GM18508 (cell line): ENCODE data around the gene HSPA12B.

Source experiments
- ATAC-seq: cut with Tn5 transposase; IDR thresholded peaks from one replicate; pipeline ENCODE4 v1.9.1; 2021; ENCODE audit warnings: moderate number of reproducible peaks; ENCODE audit not compliant: insufficient read depth, unreplicated experiment

HSPA12B gene

DNA sequence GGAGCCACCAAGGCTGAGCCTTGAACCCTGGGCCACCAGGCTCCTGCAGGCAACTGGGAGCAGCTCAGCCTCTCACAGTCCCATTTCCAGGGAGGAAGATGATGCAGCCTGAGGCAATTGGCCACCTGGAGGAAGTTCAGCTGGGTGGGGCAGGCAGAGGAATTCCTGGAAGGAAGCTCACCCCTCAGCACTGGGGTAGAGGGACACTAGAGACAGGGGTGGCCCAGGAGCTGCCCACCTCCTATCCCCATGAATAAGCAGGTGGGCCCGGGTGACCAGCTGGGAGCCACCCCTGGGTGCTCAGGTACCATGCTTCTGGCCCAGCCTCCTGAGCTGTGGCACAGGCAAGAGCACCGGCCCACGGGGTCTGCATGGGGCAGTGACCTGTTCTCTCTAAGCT is 3.6 kb upstream of the HSPA12B start:
- ATAC-seq, result no peak

DNA sequence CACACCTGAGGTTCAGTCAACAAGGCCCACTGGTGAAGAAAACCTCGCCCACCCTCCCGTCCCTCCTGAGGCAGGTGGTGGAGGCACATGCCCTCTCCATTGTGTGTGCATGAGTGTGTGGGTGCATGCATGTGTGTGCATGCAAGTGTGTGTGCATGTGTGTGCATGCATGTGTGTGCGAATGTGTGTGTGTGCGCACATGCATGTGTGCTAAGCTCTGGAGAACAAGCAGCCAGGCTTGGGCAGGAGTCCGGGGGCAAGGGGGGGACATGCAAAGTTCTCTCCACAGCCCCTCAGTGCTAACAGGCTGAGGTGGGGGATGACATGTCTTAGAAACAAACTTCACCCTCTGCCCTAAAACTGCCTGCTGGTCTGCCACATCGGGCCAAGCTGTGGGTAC is 3.1 kb upstream of the HSPA12B start:
- no peak for ATAC-seq

DNA sequence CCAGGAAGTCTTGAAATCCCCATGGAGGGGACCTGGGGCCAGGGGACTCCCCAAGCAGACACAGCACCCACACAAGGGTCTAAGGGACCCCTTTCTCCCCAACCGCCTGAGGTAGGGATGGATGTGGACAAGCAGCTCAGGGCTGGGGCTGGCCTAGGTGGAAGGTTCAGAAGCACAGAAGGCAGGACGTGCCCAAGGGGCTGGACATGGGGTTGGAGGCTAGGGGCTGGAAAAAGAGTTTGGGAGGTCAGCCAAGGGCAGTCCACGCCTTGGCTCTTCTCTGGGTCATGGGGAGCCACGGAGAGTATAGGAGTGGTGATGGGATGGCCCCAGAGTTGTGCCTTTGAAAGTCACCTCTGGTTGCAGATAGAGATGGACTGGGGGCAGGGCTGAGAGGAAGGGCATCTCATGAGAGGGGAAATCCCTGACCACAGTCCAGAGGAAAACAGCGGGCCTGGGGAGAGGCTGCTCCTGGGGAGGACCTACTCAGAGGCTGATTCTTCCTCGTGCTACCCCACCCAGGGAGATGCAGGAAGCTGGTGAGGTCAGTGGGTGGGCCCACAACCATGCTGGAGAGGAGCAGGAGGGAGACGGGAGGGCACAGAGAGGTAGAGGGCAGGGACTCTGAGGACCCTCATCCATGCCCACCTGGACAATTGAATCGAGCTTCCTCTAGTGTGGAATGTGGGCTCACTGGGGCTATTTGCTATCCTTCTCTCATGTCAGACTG is 2.5 kb upstream of the HSPA12B start:
- no peak for ATAC-seq

DNA sequence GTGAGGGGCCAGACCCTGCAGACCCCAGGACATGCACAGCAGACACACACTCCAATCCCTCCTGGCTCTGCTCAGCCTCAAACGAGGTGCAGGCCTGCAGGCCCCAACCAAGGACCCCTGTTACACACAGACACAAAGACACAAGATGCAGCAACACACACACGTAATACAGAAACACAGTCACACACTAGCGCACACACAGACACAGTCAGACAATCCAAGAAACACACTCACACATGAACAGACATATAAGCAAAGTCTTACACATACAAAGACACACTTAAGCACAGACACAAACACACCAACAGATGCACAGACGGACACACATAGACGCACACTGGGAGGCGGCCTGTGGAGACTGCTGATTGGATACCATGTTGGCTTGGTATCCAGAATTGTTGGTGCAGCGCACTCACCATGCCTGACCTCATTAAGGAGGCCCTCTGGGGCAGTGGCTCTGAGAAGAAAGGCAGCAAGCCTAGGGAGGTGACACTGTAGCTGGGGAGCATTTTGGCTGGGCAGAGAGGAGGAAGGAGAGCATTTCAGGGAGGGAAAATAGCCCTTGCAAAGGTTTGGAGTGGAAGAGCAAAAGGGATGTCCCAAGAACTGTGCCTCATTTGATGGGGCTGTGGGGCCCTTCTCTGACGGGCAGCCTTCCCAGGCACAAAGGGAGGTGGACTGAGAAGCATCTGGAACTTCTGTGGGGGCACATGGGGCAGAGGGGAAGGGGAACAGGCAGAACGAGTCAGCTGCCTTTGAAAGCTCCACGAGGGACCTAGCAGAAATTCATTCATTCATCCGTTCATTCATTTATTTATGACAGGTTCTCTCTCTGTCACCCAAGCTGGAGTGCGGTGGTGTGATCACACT is 1.4 kb upstream of the HSPA12B start:
- no peak for ATAC-seq

DNA sequence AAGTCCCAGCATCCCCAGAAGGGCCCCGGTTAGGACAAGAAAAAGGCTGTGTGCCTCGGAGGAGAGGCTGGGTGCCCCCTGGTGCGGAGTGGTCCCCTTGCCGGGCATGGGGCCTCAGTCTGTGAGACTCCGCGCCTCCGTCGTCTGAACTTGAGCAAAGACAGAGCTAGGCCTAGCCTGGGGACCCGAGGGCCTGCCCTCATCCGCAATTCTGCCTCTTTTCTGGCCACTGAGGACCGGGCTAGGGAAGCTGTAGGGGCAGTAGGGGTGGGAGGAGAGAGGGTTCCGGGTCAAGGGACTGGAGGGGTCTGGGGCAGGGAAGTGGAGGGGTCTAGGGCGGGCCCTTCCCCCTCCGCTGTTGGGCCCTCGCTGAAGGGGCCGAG is 550 bp upstream of the HSPA12B start:
- no peak for ATAC-seq

DNA sequence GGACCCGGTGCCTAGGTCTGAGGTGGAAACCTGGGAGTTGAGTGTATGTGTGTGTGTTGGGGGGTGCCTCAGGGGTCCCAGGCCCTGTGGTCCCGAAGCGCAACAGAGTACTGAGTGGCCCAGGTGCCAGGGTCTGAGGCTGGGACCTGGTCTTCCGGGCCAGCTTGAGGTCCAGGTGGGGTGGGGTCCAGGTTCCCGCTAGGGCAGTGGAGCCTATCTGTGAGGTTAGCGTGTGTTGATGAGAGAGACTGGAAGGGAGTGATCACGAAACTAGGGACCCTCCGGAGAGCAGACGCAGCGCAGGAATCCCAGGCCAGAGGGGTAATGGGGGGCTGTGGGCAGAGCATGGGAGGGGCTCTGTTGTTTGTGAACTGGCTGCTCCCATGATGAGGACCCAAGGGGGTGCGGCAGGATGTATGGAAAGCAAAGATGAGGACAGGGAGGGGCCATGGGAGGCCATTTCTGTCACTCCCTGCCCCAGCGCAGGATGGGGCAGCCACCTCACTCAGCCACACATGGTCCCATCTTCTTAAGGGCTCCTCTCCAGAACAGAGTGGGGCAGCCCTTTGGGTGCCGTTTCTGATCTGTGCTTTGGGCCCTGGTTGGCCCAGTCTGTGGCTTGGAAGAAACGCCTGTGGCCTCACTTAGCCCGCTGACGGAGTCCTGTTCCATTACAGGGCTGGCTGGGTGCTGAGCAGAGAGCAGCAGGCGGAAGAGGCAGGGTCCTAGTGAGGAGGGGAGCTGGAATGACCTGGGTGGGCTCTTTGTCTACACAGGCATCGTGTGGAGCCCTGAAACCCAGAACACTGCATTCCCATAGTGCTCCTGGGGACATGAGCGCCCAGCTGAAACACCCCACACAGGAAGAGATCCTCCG is 872 bp downstream of the HSPA12B start:
- no peak for ATAC-seq

DNA sequence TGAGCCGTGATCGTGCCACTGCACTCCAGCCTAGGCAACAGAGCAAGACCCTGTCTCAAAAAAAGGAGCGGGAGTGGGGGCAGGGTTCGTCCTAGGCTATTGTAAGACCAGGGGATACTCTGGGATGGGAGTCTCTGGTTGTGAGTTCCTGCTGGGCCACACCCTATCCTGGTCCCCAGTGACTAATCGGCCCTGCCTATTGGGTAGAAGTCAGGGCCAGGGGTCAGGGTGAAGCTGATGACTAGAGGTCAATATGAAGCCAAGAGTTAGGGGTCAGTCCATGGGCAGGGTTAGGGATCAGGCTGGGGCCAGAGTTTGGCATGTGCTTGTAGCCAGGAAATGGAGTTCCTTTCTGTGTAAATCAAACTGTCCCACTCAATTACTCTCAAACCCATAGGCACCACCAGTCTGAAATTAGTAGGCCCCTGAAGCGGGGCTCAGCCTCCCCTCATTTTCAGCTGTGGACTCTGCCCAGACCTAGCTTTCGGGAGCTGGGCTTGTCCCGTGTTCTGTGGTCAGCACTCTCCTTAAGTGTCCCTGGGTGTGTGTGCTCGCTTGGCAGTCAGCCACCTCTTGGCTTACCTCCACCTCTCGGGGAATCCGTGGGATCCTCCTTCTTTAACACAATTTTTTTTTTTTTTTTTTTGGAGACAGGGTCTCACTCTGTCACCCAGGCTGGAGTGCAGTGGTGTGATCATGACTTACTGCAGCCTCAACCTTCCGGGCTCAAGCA is 1.8 kb downstream of the HSPA12B start:
- no peak for ATAC-seq

DNA sequence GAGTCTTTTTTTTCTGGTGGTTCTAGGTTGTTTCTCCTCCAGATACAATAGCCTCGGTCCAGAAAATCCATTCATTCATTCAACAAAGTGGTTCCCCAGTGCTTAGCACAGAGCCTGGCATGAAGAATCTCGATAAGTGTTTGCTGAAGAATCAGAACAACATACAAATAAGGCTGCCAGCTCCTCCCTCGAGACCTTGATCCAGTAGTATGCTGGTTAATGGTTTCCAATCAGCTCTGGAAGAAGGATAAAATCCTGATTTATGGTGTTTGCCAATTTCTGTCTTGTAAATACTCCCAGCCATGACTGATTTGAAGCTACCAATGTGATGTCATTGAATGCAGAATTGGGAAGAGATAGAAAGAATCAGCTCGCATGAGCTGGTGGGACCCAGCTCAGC is 3.3 kb downstream of the HSPA12B start:
- no peak for ATAC-seq

DNA sequence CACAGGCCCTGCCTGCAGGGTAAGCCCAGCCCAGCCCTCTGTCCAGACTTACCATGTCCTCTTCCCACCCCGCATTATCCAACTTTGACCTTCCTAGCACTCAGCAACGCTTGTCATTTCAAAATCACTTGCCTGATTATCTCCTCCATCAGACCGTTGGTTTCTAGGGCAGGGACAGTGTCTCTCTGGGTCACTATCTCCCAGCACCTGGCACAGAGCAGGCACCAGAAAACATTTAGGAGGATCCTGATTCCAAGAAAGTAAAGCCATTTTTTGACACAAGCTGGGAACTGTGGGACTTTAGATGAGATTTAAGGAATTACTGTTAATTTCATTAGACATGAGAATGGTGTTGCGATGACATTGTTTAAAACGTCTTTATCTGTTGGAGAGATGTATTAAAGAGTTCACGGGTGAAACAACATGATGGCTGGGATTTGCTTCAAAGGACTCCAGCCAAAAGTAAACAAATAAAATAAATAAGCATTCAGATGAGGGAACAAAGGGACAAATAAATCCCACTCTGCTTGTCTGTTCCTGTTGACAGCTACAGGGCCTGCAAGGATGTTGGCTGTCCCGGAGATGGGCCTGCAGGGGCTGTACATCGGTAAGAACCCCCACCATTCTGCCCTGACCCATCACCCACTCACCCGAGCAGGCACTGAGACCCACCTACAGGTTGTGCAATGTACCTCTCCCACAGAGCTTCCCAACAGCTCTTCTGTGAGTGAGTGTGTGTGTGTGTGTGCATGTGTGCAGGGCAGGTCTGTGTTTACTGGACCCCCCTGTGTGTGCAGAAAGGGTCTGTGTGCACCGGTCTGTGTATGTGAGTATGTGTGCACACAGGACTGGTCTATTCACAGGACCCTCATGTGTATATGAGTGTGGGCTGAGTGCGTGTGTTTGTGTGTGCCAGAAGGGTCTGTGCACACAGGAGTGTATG is 5.9 kb downstream of the HSPA12B start:
- ATAC-seq, result no peak

DNA sequence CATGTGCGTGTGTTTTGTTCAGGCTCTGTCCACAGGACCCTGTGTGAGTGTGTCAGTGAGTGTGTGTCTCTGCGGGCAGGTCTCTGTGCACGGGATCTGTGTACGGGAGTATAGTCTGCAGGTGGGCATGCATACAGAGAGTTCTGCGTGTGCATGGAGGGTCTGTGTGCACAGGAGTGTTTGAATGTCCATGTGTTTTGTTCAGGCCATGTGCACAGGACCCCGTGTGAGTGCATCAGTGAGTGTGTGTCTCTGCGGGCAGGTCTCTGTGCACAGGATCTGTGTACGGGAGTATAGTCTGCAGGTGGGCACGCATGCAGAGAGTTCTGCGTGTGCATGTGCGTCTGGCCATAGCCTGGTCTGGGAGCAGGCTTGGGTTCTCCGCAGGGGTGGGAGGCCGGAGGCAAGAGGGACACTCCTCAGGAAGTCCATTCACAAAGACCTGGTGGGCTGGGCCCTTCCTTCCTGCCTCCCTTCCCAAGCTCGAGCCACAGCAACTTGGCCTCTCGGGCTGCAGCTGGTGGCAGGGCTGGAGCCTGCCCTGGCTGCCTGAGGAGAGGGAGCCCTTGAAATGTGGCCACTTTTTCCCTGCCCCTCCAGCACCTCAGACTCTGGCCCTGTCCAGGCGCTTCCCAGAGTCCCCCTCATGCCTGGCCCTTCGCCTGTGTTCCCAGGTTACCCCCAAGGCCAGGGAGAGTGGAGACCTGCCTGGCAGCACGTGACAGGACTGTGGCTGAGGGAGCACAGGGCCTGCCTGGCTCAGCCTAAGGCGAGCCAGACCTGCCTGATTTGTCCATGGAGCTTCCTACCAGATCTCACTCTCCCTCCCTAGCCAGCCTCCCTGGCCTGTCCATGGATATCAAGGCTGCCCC is 6.8 kb downstream of the HSPA12B start:
- ATAC-seq, result no peak

DNA sequence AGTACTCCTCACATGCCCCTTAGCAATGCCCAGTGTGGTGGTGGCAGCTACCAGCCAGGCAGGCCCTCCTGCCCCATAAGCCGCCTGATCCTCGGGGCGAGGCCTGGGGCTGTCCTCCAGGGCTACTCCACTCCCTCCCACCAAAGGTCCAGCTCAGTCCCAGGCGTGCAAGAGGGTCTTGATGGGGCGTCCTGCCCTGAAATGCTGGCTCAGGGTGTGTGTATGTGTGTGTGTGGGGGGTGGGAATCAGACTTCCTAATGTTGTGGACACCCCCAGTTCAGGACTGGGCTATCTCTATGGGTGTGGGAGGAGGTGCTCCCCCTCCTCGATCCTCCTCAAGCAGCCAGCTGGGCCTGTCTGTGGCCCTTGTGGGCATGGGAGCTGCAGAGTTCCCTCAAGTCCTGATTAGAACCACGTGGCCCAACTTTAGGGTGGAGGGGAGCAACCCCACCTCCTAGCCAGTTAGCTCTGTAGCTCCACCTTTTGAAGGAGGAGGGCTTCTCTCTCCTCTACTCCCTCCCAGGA is 7.5 kb downstream of the HSPA12B start:
- no peak for ATAC-seq

DNA sequence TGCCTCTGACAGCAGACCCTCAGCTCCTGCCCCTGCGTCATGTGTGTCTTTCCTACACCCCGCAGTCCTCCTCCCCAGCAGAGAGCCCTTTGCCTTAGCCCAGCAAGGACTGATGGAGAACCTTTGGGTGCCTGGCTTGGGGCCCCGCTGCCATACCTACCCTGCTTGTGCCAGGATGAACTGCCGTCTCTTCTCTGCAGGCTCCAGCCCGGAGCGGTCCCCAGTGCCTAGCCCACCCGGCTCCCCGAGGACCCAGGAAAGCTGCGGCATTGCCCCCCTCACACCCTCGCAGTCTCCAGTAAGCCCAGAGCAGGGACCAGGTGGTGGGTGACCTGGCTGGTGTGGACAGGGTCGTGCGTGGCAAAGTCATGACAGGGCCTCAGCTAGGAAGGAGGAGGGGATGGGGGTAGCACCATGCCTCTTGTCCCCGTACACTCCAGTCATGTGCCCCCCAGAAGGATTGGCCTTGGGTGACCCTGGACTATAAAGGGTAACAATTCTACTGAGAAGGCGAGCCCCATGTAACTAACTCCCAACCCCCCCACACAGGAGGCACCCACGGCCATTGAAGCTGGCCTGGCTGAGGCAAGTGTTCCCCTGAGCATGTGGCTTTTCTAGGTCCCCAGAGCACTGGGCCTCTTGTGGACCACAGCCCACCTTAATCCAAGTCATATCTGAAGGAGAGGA is 8.3 kb downstream of the HSPA12B start:
- ATAC-seq, result no peak

DNA sequence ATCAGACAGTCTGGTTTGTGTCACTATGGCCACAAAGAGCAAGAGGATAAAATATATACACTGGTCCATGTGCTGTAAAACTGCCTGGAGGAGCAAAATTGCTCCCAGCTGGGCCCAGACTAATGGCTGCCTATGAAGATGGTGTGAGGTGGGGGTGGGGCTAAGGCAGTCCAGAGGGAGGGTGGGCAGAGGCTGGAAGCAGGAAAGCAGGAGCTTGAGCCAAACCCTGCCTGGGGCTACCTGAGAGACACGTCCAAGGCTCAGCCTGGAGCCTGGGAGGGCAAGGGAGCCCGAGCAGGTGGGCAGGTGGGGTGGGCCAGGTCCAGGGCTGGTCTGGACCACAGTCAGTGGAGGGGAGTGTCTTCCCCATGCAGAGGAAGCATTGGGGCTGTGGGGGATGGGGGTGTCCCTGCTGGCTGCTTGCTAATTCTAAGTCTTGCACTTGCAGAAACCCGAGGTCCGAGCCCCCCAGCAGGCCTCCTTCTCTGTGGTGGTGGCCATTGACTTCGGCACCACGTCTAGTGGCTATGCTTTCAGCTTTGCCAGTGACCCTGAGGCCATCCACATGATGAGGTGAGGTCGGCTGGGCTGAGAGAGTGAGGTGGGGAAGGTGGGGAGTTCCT is 9.5 kb downstream of the HSPA12B start:
- no peak for ATAC-seq

DNA sequence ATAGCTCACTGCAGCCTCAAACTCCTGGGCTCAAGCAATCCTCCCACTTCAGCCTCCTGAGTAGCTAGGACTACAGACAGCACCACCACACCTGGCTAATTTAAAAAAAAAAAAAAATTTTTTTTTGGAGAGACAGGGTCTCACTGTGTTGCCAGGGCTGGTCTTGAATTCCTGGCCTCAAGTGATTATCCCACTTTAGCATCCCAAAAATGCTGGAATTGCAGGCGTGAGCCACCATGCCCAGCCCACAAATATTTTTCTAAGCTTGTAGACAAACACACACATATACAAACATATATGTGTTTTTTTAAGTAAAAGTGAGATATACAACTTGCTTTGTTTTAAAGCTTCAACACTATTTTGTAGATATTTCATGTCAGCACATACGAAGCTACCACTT is 10.8 kb downstream of the HSPA12B start:
- ATAC-seq, result no peak

DNA sequence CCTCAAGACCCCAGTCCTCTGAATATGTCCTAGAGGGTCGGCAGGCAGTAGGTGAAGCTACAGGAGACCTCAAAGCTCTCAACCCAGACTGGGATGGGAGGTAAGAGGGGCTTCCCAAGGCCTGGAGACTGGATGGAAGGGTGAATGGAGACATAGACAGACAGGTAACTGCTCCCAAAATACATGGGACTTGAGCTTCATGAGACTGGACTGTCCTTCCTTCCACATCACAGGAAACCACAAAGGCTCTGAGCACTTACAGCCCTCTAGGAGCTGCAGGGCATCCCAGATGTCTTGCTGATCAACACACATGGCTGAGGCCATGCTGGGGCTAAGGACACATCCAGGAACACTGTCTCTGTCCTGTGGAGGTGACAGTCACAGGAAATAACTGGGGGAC is 11.6 kb downstream of the HSPA12B start:
- ATAC-seq, result no peak

DNA sequence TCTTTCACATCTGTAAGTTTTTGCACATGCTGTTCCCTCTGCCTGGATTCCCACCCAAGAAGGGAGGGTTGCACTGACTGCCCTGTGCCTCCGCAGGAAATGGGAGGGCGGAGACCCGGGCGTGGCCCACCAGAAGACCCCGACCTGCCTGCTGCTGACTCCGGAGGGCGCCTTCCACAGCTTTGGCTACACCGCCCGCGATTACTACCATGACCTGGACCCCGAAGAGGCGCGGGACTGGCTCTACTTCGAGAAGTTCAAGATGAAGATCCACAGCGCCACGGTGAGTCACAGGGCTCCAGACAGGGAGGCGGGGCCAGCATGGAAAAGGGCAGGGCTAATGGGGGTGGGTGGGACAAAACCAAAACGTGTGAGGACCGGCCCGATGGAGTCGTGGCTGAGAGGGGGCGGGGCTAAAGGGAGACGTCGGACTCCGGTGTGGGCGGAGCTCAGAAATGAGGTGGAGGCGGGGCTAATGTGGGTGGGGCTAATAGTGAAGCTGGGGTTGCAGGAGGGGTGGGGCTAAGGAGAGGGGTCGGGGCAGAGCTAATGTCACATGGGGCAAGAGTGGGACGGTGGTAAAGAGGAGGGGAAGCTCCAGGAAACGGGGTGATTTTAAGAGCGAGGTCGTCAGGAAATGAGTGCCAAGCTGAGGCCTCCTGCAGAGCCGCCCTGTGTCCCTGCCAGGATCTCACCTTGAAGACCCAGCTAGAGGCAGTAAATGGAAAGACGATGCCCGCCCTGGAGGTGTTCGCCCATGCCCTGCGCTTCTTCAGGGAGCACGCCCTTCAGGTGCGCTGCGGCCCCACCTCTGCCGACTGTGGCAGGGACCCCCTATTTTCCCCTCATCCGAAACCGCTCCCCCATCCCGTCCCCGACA is 12.6 kb downstream of the HSPA12B start:
- no peak for ATAC-seq
